Measurements from ENCODE around the gene OR2H1. TPM values are rescaled to one million over a fixed set of nuclear protein-coding genes. Genes with fewer than 3 reads are reported as not detected.

The OR2H1 gene
- total and polyA plus RNA-seq, 8 donors = not detected

DNA sequence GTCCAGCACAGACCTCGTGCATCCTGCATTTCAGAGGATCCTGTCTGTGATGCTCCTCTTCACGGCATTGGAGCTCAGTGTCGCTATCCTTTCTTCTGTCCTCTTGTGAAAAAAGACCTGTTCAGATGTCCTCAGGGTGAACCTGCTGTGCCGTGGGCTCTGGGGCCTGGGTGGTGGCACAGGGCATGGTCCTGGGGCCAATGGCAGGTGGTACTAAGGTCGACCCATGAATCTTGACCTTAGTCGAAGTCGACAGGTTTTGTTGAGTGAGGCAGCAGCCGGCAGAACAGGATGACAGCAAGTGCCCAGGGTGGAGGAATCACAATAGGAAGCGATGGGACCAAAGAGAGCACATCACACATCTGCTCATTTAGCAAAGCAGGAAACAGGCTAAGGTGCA is 52.8 kb downstream of the OR2H1 start:
- Histone ChIP-seq H3K27ac (no peak overlapping the region), H3K4me1 (no peaks in the 10 kb centered on the region), H3K27me3 (no peaks in the 10 kb centered on the region), H3K9me3 (no peaks in the 10 kb centered on the region), H3K4me3 (no peak overlapping the region), H3K36me3 (no peaks in the 10 kb centered on the region)
- no peak for TF ChIP-seq CTCF (IDR thresholded peaks at IDR 0.05)
- ATAC-seq (no peak), DNase-seq (no peak)
- intact Hi-C loops (cut with DNase I) = no loop called here

DNA sequence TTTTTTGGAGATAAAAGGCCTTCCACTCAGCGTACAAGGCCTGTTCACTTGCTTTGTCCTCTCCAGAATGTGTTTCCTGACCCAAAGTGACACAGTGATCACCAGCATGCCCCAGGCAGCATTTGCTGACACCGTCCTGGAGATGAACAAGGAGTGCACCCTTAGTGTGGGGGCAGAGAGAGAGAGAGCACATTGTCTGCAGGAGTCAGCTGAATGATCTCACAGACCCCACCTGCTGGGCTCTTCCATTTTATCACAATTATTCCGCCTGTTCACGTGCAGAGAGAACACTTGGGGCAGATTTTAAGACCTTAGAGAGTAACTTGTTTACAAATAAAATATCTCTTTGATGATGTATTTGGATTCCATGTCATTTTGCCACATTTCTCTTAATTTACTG is 53.2 kb downstream of the OR2H1 start:
- no peak overlapping the region for H3K4me3 ChIP-seq
- no peaks in the 10 kb centered on the region for H3K36me3 ChIP-seq
- DNase-seq (no peak), ATAC-seq (no peak)
- H3K27me3 ChIP-seq = no peaks in the 10 kb centered on the region
- H3K4me1 ChIP-seq = no peaks in the 10 kb centered on the region
- H3K27ac ChIP-seq = no peak overlapping the region
- intact Hi-C loops (cut with DNase I) = no loop called here
- H3K9me3 ChIP-seq = no peaks in the 10 kb centered on the region
- TF ChIP-seq CTCF (IDR thresholded peaks at IDR 0.05) = no peak

GRCh38 chr6:29510746-29511300 is 53.9 kb downstream of the OR2H1 start:
- Histone ChIP-seq H3K27ac (no peak overlapping the region), H3K36me3 (no peaks in the 10 kb centered on the region), H3K4me3 (no peak overlapping the region), H3K4me1 (no peaks in the 10 kb centered on the region), H3K9me3 (no peaks in the 10 kb centered on the region), H3K27me3 (no peaks in the 10 kb centered on the region)
- no peak for ATAC-seq
- intact Hi-C loops (cut with DNase I) = no loop called here
- TF ChIP-seq CTCF (IDR thresholded peaks at IDR 0.05) = no peak
- DNase-seq = no peak

Other genes with a start within 250 kb of the OR2H1 start
- not detected for gene OR14J1, start 155.5 kb upstream of the OR2H1 start, total RNA-seq
- gene OR14J1, start 155.5 kb upstream of the OR2H1 start, polyA plus RNA-seq (ENCODE audit: insufficient read length in 6 of 6) = under 1 TPM; 0.03 to 0.15 (median 0.10) TPM
- gene OR5V1, start 88.3 kb upstream of the OR2H1 start, total RNA-seq = not detected
- not detected for gene OR5V1, start 88.3 kb upstream of the OR2H1 start, polyA plus RNA-seq (ENCODE audit: insufficient read length in 6 of 6)
- not detected for gene OR12D3, start 81.9 kb upstream of the OR2H1 start, total RNA-seq
- not detected for gene OR12D3, start 81.9 kb upstream of the OR2H1 start, polyA plus RNA-seq (ENCODE audit: insufficient read length in 6 of 6)
- gene OR12D2, start 61.5 kb upstream of the OR2H1 start, total RNA-seq = not detected
- gene OR12D2, start 61.5 kb upstream of the OR2H1 start, polyA plus RNA-seq (ENCODE audit: insufficient read length in 6 of 6) = not detected
- gene OR12D1, start 42.2 kb upstream of the OR2H1 start, total RNA-seq = not detected
- not detected for gene OR12D1, start 42.2 kb upstream of the OR2H1 start, polyA plus RNA-seq (ENCODE audit: insufficient read length in 6 of 6)
- gene OR10C1, start 17.8 kb upstream of the OR2H1 start, total RNA-seq = not detected
- gene OR10C1, start 17.8 kb upstream of the OR2H1 start, polyA plus RNA-seq (ENCODE audit: insufficient read length in 6 of 6) = not detected
- gene OR11A1, start 84 bp upstream of the OR2H1 start, total RNA-seq = not detected
- gene OR11A1, start 84 bp upstream of the OR2H1 start, polyA plus RNA-seq (ENCODE audit: insufficient read length in 6 of 6) = under 1 TPM in 1 of 6 donors, not detected in 5; 0.06 TPM
- gene MAS1L, start 30.8 kb downstream of the OR2H1 start, total RNA-seq = not detected
- not detected for gene MAS1L, start 30.8 kb downstream of the OR2H1 start, polyA plus RNA-seq (ENCODE audit: insufficient read length in 6 of 6)
- gene UBD, start 102.6 kb downstream of the OR2H1 start, total RNA-seq = 1 to 10 TPM; 2.6 to 2.7 TPM
- 1 to 10 TPM in 3 of 6 donors, under 1 TPM in 3; 0.25 to 1.9 (median 0.82) TPM for gene UBD, start 102.6 kb downstream of the OR2H1 start, polyA plus RNA-seq (ENCODE audit: insufficient read length in 6 of 6)
- not detected for gene OR2H2, start 128.0 kb downstream of the OR2H1 start, total RNA-seq
- under 1 TPM; 0.10 to 0.30 (median 0.14) TPM for gene OR2H2, start 128.0 kb downstream of the OR2H1 start, polyA plus RNA-seq (ENCODE audit: insufficient read length in 6 of 6)
- 10 to 100 TPM; 25.0 to 32.0 TPM for gene GABBR1, start 176.0 kb downstream of the OR2H1 start, total RNA-seq
- gene GABBR1, start 176.0 kb downstream of the OR2H1 start, polyA plus RNA-seq (ENCODE audit: insufficient read length in 6 of 6) = 100 to 1,000 TPM in 2 of 6 donors, 10 to 100 TPM in 4; 73.5 to 122 (median 95.1) TPM
- not detected for gene MOG, start 199.9 kb downstream of the OR2H1 start, total RNA-seq
- gene MOG, start 199.9 kb downstream of the OR2H1 start, polyA plus RNA-seq (ENCODE audit: insufficient read length in 6 of 6) = under 1 TPM in 1 of 6 donors, not detected in 5; 0.10 TPM
- gene ZFP57, start 224.0 kb downstream of the OR2H1 start, total RNA-seq = not detected
- under 1 TPM in 2 of 6 donors, not detected in 4; 0.61 to 0.68 TPM for gene ZFP57, start 224.0 kb downstream of the OR2H1 start, polyA plus RNA-seq (ENCODE audit: insufficient read length in 6 of 6)

Measured in left lung (tissue), 10 donors.